PFSK-1 (cell line): Measurements from ENCODE around the gene PCDHA3.

Source experiments
- FOXP2 ChIP-seq: optimal IDR thresholded peaks from 2 replicates; pipeline ENCODE3; 2011; ENCODE audit warnings: borderline replicate concordance, control low read depth, inconsistent platforms; ENCODE audit not compliant: insufficient read depth; ENCODE audit errors: extremely low read length, extremely low read depth
- POLR2AphosphoS5 ChIP-seq: IDR thresholded peaks from 2 replicates; pipeline ENCODE4 v1.6.1; 2012; ENCODE audit warnings: low read depth, mild to moderate bottlenecking, control low read depth, low read length, moderate library complexity
- REST ChIP-seq, 2 experiments: IDR thresholded peaks; 2 replicates each; pipeline versions ENCODE4 v1.6.1 to v1.8.0; 2011 to 2012; ENCODE audit warnings: low read depth in 2 of 2, low read length in 2 of 2, control low read depth in 1 of 2, inconsistent platforms in 1 of 2, mild to moderate bottlenecking in 1 of 2, moderate library complexity in 1 of 2; ENCODE audit not compliant: insufficient read depth in 1 of 2
- SIN3A ChIP-seq: IDR thresholded peaks from 2 replicates; pipeline ENCODE4 v1.6.1; 2012; ENCODE audit warnings: mild to moderate bottlenecking, low read length, moderate library complexity, borderline replicate concordance; ENCODE audit not compliant: insufficient read depth
- TAF1 ChIP-seq: IDR thresholded peaks from 2 replicates; pipeline ENCODE4 v1.6.1; 2012; ENCODE audit warnings: low read length, control low read depth, borderline replicate concordance; ENCODE audit not compliant: insufficient read depth

PCDHA3 gene

GRCh38 chr5:140785905-140786686, 14.8 kb upstream of the PCDHA3 start, which contains the start of gene PCDHA1:
Gene PCDHA1, plus strand, starts transcription at chr5:140786140.
- TF ChIP-seq TAF1 (no peak), POLR2AphosphoS5 (no peak), FOXP2 (no peak), REST (IDR thresholded peaks at IDR 0.05; ENCODE audit: insufficient read depth in 1 of 2, low read depth in 2 of 2, low read length in 2 of 2) (no peak), SIN3A (no peak)

GRCh38 chr5:140791089-140791488, 9.8 kb upstream of the PCDHA3 start:
- TF ChIP-seq SIN3A (no peak), TAF1 (no peak), REST (IDR thresholded peaks at IDR 0.05; ENCODE audit: insufficient read depth in 1 of 2, low read depth in 2 of 2, low read length in 2 of 2) (no peak), POLR2AphosphoS5 (no peak), FOXP2 (no peak)

- TF ChIP-seq FOXP2 (no peak), TAF1 (no peak), SIN3A (no peak), REST (IDR thresholded peaks at IDR 0.05; ENCODE audit: insufficient read depth in 1 of 2, low read depth in 2 of 2, low read length in 2 of 2) (no peak), POLR2AphosphoS5 (no peak)
Measured at GRCh38 chr5:140794595-140795258, 6.1 kb upstream of the PCDHA3 start, which contains the start of gene PCDHA2. Gene PCDHA2, plus strand, starts transcription at chr5:140794852.

GRCh38 chr5:140795259-140795641, 5.6 kb upstream of the PCDHA3 start:
- no peak for TF ChIP-seq TAF1
- no peak for TF ChIP-seq FOXP2
- TF ChIP-seq POLR2AphosphoS5 = no peak
- TF ChIP-seq SIN3A = no peak
- TF ChIP-seq REST (IDR thresholded peaks at IDR 0.05; ENCODE audit: insufficient read depth in 1 of 2, low read depth in 2 of 2, low read length in 2 of 2) = no peak
